LNCAP (cell line): ENCODE results near the gene VPS35L.

Experiments
- TF ChIP-seq, protein P1 (sequence below): fragments of 450-650 bp; IDR thresholded peaks from 2 replicates; pipeline ENCODE4 v1.5.1; 2017; ENCODE audit warnings: mild to moderate bottlenecking

VPS35L gene

DNA sequence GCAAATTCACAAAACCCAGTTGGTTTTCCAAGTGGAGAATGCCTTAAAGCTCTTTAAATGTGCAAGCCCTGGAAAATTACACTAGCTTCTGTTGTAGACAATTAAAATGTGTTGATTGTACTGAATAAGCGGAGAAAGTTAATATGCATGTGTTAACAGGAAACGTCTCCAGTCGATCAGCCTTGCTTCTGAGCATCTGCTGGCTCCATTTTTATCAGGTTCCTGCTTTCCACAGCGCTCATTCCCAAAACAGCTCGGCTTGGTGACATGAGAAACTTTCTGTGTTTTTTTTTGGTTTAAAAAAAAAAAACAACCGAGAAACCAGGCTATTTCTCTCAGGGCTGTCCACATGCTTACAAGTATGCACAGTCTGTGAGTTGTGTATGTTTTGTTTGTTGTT is 60.7 kb downstream of the VPS35L start:
- TF ChIP-seq, protein P1, sequence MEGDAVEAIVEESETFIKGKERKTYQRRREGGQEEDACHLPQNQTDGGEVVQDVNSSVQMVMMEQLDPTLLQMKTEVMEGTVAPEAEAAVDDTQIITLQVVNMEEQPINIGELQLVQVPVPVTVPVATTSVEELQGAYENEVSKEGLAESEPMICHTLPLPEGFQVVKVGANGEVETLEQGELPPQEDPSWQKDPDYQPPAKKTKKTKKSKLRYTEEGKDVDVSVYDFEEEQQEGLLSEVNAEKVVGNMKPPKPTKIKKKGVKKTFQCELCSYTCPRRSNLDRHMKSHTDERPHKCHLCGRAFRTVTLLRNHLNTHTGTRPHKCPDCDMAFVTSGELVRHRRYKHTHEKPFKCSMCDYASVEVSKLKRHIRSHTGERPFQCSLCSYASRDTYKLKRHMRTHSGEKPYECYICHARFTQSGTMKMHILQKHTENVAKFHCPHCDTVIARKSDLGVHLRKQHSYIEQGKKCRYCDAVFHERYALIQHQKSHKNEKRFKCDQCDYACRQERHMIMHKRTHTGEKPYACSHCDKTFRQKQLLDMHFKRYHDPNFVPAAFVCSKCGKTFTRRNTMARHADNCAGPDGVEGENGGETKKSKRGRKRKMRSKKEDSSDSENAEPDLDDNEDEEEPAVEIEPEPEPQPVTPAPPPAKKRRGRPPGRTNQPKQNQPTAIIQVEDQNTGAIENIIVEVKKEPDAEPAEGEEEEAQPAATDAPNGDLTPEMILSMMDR = no peak

DNA sequence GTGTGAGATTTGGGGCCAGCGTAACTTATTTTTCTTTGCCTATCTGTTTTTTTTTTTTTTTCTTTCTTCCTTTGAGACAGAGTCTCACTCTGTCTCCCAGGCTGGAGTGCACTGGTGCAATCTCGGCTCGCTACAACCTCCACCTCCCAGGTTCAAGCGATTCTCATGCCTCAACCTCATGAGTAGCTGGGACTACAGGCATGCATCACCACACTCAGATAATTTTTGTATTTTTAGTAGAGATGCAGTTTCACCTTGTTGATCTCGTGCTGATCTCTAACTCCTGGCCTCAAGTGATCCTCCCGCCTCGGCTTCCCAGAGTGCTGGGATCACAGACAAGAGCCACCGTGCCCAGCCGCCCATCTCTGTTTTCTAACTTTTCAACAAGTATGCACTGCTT is 63.4 kb downstream of the VPS35L start:
- TF ChIP-seq, protein P1 = no peak

DNA sequence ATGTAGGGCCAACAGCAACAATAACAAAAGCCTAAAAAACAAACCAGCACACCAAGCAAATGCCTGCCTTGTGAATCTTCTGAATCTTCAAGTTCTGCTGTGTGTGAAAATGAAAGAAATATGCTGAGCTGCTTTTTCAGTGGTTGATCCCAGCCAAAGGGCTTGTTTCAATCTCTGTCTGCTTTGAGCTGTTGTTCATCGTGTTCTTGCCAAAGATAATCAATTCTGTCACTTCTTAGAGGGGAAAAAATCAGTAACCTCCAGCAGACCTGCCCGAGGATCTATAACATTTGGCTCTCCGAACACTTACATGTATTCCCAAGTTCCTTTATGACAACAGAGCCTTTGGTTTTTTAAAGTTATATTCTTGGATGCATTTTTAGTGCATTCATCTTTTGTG is 65.9 kb downstream of the VPS35L start:
- TF ChIP-seq, protein P1 = no peak

DNA sequence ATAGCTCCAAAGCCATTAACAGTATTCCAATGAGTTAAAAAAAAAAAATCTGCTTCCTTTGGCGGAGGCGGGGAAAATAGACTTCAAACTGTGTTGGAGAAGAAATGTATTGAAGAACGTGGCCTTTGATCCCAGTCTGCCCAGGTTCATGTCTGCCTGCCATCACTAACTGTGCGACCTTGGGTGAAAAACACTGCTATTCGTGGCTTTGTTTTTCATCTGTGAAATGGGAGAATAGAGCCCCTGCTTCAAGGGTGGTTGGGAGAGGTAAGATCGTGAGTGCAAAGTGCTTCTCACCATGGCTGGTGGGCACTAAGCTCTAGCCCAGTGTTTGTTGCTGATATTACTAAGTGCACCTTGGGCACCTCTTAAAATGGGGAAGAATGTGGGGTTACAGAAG is 69.5 kb downstream of the VPS35L start:
- TF ChIP-seq, protein P1 = no peak

DNA sequence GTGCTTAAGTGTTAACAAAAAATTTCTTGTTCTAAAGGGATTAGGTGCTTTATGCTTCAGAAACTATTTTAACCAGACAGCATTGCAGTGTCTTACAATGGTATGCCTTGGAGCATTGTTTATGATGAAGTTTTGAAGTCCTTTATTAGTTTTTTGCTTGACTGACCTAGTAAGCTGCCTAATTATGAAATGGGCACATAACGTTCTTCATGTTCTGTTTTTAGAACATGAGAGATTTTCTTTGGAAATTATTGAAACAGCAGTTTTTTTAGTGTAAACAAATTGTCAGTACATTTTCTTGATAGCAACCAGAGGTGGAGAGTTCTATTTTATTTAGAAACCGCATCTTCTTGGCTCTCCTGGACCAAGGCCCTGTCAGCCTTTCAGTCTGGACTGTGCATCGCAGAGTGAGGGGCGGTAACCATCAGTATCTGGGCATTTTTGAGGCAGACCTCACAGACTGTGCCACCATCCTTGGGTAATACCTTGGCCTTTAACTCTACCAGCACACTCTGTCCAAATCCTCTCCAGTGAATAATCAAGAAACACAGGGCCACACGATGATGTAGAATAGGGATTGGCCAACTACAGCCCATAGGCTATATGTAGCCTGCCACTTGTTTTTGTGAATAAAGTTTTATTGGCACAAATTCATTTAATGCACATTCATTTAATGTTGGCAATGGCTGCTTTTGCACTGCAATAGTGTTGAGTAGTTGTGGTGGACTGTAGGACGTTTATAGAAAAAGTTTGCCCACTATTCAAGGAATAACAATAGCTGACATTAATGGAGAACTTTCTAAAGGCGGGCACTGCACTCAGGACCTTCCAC is 81.1 kb downstream of the VPS35L start:
- TF ChIP-seq, protein P1 = no peak

DNA sequence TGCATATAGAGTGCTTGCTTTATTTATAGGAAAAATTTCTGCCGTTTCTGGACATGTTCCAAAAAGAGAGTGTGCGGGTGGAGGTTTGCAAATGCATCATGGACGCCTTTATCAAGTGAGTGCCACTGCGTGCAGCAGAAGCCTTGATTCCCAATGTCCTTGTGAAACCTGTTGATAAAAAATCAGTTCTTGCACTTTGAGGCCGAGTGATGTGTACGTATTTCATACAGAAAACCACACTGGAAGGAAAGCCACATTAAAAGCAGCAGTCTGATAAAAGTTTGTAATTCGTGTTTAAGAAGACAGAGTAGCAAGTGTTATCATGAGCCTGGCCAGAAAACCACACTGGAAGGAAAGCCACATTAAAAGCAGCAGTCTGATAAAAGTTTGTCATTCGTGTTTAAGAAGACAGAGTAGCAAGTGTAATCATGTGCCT is 84.5 kb downstream of the VPS35L start:
- TF ChIP-seq, protein P1 = no peak

DNA sequence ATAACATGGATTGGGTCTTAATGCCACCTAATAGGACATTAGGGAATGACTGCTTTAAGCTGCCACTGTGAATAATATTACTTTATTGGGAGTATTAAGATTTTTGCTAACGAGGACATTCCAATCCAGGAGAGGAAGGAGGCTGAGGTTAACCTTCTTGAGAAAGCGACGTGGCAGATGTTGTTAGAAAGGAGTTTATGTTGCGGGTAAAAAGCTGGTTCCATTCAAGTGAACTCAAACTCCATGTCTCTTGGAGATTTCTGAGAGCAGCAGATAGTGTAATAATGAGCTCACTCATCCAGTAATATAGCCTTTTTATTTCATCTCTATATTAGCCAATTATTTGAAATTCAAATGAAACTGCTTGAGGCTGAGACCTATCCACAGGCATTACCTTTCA is 87.0 kb downstream of the VPS35L start:
- TF ChIP-seq, protein P1 = no peak
